Measurements from ENCODE around the gene ITGB3BP.
A peak's percentile ranks its signal among the peaks of the same experiment; 100 is the strongest.
"Not testable (repeated sequence)": the region's sequence is repeated elsewhere in the genome, so short reads cannot be mapped to it uniquely, and the experiment has no call there.

ITGB3BP gene

DNA sequence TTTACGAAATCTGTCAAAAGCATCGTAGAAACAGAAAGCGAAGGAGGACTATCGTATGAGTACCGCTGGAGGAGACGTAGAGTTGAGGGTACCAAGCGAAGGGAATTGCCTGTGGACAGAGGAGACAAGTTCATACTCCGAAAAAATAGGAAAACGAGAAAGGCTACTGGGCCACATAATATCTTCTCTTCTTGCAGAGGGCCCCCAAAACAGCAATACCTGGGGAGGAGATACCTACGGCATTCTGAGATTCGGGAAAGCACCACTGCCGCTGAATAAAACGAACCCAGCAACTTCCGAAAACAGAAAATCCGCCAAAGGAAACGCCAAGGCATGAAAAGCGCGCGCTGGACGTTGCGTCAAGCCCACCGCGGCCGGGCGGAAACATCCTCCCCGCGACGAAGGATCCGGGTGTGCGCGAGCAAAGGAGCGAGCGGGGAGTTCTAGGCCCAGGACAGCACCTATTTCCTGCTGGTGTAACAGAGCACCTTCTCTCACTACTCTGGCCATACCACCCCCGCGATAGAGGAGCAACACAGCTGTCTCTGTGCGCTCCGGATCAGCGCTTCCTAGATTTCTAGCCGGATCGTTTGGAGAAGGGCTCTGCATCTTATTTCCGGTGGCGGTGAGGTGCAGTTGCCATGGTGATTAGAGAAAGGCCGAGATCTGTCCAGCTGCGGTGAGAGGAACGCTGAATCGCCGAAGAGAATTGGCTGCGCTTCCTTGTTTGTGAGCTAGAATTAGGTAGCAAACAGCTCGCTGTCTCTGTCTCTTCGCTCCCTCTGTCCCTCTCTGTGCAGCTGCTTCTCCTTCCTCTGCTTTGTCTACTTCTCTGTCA is at the start of gene ITGB3BP, which contains the start of gene EFCAB7:
Gene ITGB3BP (minus strand): TSS at position 335 of the 838 bp plus-strand sequence. CDS start 92 bp downstream, at position 243.
Gene EFCAB7 (plus strand): TSS at position 635 of the 838 bp plus-strand sequence. CDS start 2,048 bp downstream, outside the sequence.
- DNase-seq (ENCODE audit: low read depth, low spot score), result peak; percentile 96

DNA sequence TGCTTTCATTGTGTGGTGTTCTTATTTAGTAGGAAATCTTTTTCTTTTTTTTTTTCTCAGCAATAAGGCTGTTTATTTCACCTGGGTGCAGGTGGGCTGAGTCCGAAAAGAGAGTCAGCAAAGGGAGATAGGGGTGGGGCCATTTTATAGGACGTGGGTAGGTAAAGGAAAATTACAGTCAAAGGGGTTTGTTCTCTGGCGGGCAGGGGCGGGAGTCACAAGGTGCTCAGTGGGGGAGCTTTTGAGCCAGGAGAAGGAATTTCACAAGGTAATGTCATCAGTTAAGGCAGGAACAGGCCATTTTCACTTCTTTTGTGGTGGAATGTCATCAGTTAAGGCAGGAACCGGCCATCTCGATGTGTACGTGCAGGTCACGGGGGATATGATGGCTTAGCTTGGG is 49.7 kb upstream of the ITGB3BP start:
- DNase-seq (ENCODE audit: low read depth, low spot score), result not testable (repeated sequence)

GRCh38 chr1:63569640-63570316 is 46.8 kb upstream of the ITGB3BP start:
- DNase-seq (ENCODE audit: low read depth, low spot score), result no peak

- no peak for DNase-seq (ENCODE audit: low read depth, low spot score)
Measured at GRCh38 chr1:63569068-63569467, 46.0 kb upstream of the ITGB3BP start.

DNA sequence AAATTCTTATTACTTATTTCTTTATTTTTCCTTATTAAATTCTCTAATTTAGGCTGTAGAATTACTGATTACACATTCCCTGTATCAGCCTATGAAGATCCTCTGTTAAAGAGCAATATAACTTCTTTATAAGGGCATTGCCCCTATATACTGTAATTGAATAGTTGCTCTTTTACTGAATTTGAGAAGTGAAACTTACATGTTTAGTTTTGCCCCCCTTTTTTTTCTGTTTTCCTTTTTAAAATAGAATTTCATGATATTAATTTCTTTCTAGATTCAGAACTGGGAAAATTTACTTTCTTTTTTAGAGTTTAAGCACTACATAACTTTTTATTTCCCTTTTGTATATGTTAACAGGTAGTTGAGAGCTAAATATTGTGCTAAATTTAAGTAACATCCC is 40.7 kb upstream of the ITGB3BP start:
- DNase-seq (ENCODE audit: low read depth, low spot score), result no peak

DNA sequence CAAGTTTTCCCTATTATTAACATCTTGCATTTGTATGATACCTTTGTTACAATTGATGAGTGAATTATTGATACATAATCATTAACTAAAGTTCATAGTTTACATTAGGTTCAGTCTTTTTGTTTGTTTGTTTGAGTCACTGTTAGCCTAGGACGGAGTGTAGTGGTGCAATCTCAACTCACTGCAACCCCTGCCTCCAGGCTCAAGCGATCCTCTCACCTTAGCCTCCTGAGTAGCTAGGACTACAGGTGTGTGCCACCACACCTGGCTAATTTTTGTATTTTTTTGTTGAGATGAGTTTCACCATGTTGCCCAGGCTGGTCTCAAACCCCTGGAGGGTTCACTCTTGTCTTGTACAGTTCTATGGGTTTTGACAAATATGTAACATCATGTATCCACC is 36.3 kb upstream of the ITGB3BP start:
- DNase-seq (ENCODE audit: low read depth, low spot score), result no peak

- DNase-seq (ENCODE audit: low read depth, low spot score), result no peak
Measured at GRCh38 chr1:63557365-63557987, 34.5 kb upstream of the ITGB3BP start.

DNA sequence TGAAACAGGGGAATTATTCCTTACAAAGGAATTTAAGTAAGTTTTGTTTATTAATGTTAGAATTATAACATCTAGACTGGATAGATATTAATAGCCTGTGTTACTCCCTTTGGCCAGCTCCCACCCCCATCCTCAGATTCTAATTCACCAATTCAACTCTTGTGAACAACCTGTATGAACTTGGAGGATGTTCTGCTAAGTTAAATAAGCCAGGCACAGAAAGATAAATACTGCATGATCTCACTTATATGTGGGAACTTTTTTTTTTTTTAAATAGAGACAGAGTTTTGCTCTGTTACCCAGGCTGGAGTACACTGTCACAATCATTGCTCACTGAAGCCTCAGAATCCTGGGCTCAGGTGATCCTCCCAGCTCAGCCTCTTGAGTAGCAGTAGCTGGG is 32.5 kb upstream of the ITGB3BP start:
- no peak for DNase-seq (ENCODE audit: low read depth, low spot score)

DNA sequence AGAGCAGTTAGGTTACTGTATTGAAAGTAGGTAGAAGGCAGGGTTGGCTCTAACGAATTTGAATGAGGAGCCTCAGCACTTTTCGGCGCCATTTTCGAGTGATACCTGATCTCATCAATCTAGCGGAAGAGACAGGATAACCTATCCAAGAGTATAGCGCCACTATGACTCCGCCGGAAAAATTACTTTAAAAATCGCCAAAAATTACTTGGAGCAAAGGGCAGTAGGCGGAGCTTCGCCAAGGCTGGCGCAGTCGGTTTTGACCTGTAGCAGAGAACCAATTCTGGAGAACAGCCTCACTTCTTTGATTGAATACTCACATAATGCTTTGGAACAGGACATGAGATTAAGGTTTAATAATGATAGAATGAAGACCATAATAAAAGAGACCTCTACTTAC is 25.9 kb upstream of the ITGB3BP start:
- no peak for DNase-seq (ENCODE audit: low read depth, low spot score)

DNA sequence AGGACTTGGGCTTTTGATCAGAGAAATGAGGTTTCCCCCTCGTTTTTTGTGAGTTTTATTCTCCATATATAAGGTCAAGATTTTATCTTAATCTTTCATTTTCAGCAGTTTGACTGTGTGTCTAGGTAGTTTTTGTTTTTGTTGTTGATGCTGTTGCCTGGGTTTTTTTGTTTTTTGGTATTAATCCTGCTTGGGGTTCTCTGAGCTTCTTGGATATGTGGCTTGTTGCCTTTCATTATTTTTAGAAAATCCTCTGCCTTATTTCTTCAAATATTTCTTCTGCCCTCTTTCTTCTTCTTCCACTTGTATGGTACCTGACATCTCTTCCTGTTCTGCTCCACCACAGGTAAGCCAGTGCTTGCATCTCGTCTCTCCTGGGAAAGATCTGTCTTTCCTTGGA is 25.3 kb upstream of the ITGB3BP start:
- DNase-seq (ENCODE audit: low read depth, low spot score), result no peak

DNA sequence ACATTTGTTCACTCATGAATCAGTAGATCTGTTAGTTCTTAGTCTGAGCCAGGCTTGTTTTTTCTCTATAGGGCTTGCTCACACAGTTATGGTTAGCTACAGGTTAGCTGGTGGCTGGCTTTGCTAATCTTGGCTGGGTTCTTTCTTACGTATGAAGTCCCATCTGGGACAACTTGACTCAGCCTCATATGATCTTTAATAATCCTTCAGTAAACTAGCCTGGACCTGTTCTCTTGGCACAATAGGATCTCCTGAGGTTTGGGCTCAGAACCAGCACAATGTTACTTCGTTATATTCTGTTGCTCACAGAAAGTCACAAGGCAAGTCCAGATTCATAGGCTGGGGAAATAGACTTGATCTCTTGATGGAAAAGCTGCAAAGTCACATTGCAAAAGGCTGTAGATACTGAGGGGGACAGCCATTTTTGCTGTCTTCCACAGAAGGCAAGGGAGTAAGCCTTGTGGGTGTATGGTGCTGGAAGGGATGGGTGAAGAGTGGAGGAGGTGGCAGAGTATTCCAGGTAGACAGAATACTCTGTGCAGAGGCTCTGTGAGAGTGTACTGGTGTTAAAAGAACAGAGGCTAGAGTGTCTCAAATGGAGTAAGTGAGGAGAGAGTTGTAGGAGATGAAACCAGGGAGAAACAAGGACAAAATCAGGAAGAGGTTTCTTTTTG is 24.7 kb upstream of the ITGB3BP start:
- DNase-seq (ENCODE audit: low read depth, low spot score), result no peak

- no peak for DNase-seq (ENCODE audit: low read depth, low spot score)
Measured at GRCh38 chr1:63545780-63546179, 22.8 kb upstream of the ITGB3BP start.

DNA sequence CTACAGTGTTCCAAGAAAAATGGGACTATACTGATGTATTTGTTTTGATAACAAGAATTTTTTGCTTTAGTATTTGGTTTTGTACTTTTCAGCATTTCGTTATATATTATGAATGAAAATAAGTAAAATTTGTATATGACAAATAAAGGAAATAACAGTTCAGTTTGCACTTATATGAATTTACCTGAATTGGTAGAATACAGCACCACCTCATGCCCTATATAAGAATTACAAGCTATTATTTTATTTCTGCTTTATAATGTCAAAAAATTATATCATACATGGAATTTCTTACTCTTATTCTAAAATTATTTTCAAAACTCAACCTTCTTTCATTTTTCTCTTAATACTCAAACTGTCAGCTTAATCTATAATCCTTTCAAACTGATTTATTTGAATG is 14.9 kb upstream of the ITGB3BP start:
- no peak for DNase-seq (ENCODE audit: low read depth, low spot score)

- DNase-seq (ENCODE audit: low read depth, low spot score), result no peak
Measured at GRCh38 chr1:63537006-63537405, 14.0 kb upstream of the ITGB3BP start.

DNA sequence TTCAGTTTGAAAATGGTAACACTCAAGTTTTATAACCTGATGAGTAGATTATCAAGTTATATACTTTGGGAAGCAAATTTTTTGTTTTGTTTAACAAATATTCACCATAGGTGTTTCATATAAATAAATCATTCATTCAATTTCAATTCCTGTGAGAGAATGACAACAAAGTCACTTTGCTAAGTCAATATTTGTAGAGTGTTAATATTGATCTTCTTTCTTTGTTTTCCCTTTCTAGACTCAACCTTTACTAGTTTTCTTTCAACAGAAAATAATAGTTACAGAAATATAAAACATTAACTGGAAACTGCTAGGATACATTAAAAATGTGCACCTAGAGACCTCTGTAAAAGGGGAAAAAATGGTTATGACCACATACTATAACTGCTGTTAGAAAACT is 11.4 kb upstream of the ITGB3BP start:
- DNase-seq (ENCODE audit: low read depth, low spot score), result no peak

- DNase-seq (ENCODE audit: low read depth, low spot score), result no peak
Measured at GRCh38 chr1:63533931-63534330, 10.9 kb upstream of the ITGB3BP start.

DNA sequence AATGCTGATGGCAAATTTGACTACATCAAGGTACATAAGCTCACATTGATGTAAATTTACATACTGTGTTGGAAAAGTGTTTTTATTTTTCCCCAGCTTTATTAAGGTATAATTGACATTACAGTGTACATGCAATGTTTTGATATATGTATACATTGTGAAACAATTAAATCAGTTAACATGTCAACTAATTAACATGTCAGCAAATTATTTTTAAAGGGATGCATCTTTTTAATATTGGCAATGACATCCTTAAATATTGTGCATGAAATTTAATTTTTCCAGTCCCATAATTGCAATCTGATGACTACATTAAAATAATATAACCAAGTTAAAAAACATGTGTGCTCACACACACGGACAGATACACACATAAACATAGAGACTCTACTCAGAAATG is 9.7 kb upstream of the ITGB3BP start:
- no peak for DNase-seq (ENCODE audit: low read depth, low spot score)

- DNase-seq (ENCODE audit: low read depth, low spot score), result no peak
Measured at GRCh38 chr1:63524201-63524600, 1.2 kb upstream of the ITGB3BP start.

DNA sequence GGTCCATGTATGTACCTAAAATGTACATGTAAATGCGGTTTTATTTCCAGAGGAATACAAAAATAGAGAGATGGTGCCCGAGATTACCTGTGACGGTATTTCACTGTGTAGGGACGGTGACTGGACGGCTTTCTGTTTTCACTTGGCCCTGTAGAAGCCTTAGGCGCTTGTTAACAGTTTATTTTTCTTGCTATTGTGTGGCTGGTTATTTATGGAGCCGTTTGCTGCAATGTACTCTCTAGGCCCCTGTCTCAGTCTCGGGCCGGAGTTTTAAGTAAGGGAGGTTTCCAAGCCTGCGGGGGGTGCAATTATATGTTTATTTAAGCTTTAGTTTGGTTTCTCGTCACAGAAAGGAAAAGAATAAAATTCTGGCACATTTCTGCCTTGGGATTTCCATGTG is 713 bp upstream of the ITGB3BP start:
- DNase-seq (ENCODE audit: low read depth, low spot score), result no peak

GRCh38 chr1:63516629-63517028 is 6.4 kb downstream of the ITGB3BP start:
- no peak for DNase-seq (ENCODE audit: low read depth, low spot score)

GRCh38 chr1:63512584-63512983 is 10.4 kb downstream of the ITGB3BP start:
- no peak for DNase-seq (ENCODE audit: low read depth, low spot score)

GRCh38 chr1:63509718-63510117 is 13.3 kb downstream of the ITGB3BP start:
- DNase-seq (ENCODE audit: low read depth, low spot score), result no peak
